ENCODE measurements around the gene RPL13A.

DNA sequence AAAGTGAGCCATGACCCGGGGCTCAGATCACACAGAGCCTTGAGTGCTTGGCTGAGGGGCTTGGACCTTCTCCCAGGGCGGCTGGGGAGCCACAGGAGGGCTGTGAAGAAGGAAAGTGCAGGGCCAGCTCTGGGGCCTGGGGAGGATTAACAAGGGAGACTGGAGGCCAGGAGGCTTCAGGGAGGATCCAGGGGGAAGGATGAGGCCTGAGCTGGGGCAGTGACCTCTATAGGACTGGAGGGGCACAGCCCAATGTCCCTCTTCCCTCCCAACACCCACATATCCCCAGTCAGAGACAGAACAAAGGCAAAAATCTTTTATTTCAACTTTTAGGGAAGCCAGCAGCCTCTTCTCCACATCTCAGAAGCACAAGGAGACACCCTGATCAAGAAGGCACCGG, 41.4 kb upstream of the RPL13A start:
- TF ChIP-seq, protein P1, sequence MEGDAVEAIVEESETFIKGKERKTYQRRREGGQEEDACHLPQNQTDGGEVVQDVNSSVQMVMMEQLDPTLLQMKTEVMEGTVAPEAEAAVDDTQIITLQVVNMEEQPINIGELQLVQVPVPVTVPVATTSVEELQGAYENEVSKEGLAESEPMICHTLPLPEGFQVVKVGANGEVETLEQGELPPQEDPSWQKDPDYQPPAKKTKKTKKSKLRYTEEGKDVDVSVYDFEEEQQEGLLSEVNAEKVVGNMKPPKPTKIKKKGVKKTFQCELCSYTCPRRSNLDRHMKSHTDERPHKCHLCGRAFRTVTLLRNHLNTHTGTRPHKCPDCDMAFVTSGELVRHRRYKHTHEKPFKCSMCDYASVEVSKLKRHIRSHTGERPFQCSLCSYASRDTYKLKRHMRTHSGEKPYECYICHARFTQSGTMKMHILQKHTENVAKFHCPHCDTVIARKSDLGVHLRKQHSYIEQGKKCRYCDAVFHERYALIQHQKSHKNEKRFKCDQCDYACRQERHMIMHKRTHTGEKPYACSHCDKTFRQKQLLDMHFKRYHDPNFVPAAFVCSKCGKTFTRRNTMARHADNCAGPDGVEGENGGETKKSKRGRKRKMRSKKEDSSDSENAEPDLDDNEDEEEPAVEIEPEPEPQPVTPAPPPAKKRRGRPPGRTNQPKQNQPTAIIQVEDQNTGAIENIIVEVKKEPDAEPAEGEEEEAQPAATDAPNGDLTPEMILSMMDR (IDR thresholded peaks at IDR 0.05) = no peak
- TF ChIP-seq POLR2A (IDR thresholded peaks at IDR 0.05) = no peak

All from body of pancreas (tissue), 4 donors.